ENCODE measurements around the gene ATL3. TPM values are rescaled to one million over a fixed set of nuclear protein-coding genes. Genes with fewer than 3 reads are reported as not detected.

Gene ATL3
- total and polyA plus RNA-seq, 2 of the 13 experiments (the other 11 are each of a cell fraction or from before 2014, with no cell fraction given), result not detected

- 38% methylated on average over 3 of the region's 3 CpGs for WGBS (ENCODE audit: low lambda C conversion rate)
- Histone ChIP-seq H3K36me3 (replicated peaks in 1 of 2; ENCODE audit: control insufficient read depth in 1 of 2, insufficient read depth in 2 of 2, low read length in 2 of 2) (no peaks in the 10 kb centered on the region), H3K27ac (ENCODE audit: extremely low read length, insufficient read depth, low read length) (no peak overlapping the region), H2AFZ (ENCODE audit: low read length) (no peak overlapping the region), H3K4me3 (replicated peaks in 1 of 3; ENCODE audit: insufficient read depth in 1 of 3, low read depth in 2 of 3, low read length in 3 of 3) (no peak overlapping the region), H3K9me3 (ENCODE audit: low read length) (no peaks in the 10 kb centered on the region), H3K4me2 (ENCODE audit: low read depth, low read length) (no peak overlapping the region), H3K9ac (ENCODE audit: insufficient read depth, low read depth, low read length) (no peak overlapping the region), H3K79me2 (ENCODE audit: insufficient read depth, low read length) (no peaks in the 10 kb centered on the region), H4K20me1 (ENCODE audit: insufficient read depth, low read length) (no peaks in the 10 kb centered on the region; the same call in 1 of the 2 replicates), H3K4me1 (ENCODE audit: insufficient read depth, low read length) (no peaks in the 10 kb centered on the region), H3K27me3 (ENCODE audit: control insufficient read depth in 1 of 2, insufficient read depth in 2 of 2, low read length in 2 of 2) (no peaks in the 10 kb centered on the region)
- ATAC-seq (no peak), DNase-seq (ENCODE audit: low spot score) (no peak), FAIRE-seq (no peak)
- POLR2A ChIA-PET, result no interaction called here
- in situ Hi-C loops (cut with HindIII; ENCODE audit: extremely low pct_ligation_motif_present, low pct_unique_long_range_greater_than_20kb), result no loop called here
- CTCF ChIA-PET (ENCODE audit: low intra/inter-chr PET ratio, low total read pairs), result no interaction called here
- no peak for TF ChIP-seq AGO1 (IDR thresholded peaks at IDR 0.05; ENCODE audit: low read depth, low read length, poor library complexity, severe bottlenecking)
- TF ChIP-seq EHMT2 (IDR thresholded peaks at IDR 0.05; ENCODE audit: borderline replicate concordance, low read depth, low read length), result no peak
- TF ChIP-seq DMAP1 (CRISPR knock-in tag; IDR thresholded peaks at IDR 0.05), result no peak
- TF ChIP-seq ZFX (CRISPR knock-in tag; IDR thresholded peaks at IDR 0.05; ENCODE audit: low read depth), result no peak
- TF ChIP-seq NFIB (CRISPR knock-in tag; IDR thresholded peaks at IDR 0.05; ENCODE audit: borderline replicate concordance), result no peak
- TF ChIP-seq MEF2D (CRISPR knock-in tag; IDR thresholded peaks at IDR 0.05), result no peak
- TF ChIP-seq TMF1 (CRISPR knock-in tag; IDR thresholded peaks at IDR 0.05; ENCODE audit: low read depth), result no peak
- no peak for TF ChIP-seq TIGD3 (CRISPR knock-in tag; IDR thresholded peaks at IDR 0.05; ENCODE audit: borderline replicate concordance)
- no peak for TF ChIP-seq ZNF782 (CRISPR knock-in tag; IDR thresholded peaks at IDR 0.05; ENCODE audit: borderline replicate concordance)
- no peak for TF ChIP-seq ZNF83 (CRISPR knock-in tag; IDR thresholded peaks at IDR 0.05; ENCODE audit: borderline replicate concordance)
- no peak for TF ChIP-seq ZNF383 (CRISPR knock-in tag; IDR thresholded peaks at IDR 0.05; ENCODE audit: borderline replicate concordance)
- no peak for TF ChIP-seq YEATS4 (CRISPR knock-in tag; IDR thresholded peaks at IDR 0.05; ENCODE audit: borderline replicate concordance)
- no peak for TF ChIP-seq ZNF317 (CRISPR knock-in tag; IDR thresholded peaks at IDR 0.05)
- no peak for TF ChIP-seq ZNF615 (CRISPR knock-in tag; IDR thresholded peaks at IDR 0.05; ENCODE audit: borderline replicate concordance)
- no peak for TF ChIP-seq ZNF557 (CRISPR knock-in tag; IDR thresholded peaks at IDR 0.05)
- TF ChIP-seq ZBED4 (CRISPR knock-in tag; IDR thresholded peaks at IDR 0.05; ENCODE audit: borderline replicate concordance), result no peak
- no TSS peak for BruUV-seq (replicated peaks)
- intact Hi-C loops (cut with micrococcal nuclease; ENCODE audit: unreplicated experiment), result loop anchor here (5.0 kb wide), 1 partner anchor 94 kb away; no protein-coding TSS in a partner anchor
Measured at GRCh38 chr11:63643205-63643604, 28.0 kb downstream of the ATL3 start.

Data from HepG2 (cell line).